NK-92 (cell line): Measurements from ENCODE around the gene MAP3K9.

ENCODE experiments used
- DNase-seq: peaks from one replicate; lab custom pipeline; 2025; ENCODE audit not compliant: unreplicated experiment; lab: John Stamatoyannopoulos, UW

MAP3K9 gene

GRCh38 chr14:70821584-70822529 lies 12.5 kb upstream of the MAP3K9 start:
- no peak for DNase-seq

- DNase-seq = no peak
These were observed 7.2 kb upstream of the MAP3K9 start for GRCh38 chr14:70816525-70816924.

DNA sequence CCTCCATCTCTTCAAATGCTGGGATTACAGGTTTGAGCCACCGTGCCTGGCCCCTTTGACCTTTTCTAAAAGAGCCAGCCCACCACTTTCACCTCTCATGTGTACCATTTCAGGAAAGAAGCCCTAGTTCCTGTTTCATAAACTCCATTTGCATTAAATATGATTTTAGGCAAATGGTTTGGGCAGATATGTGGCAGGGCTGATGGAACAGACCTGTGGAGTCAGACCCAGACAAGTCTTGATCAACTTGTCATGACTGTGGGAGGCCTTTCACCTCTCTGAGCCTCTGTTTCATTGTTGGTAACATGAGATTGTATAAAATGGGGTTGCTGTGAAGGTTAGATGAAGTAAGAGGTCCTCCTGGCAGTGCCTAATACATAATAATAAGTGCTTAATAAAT lies 5.2 kb upstream of the MAP3K9 start:
- DNase-seq = no peak

GRCh38 chr14:70812124-70812818 lies 3.0 kb upstream of the MAP3K9 start:
- no peak for DNase-seq

- DNase-seq = no peak
These were observed 2.3 kb upstream of the MAP3K9 start for GRCh38 chr14:70811578-70811977.

DNA sequence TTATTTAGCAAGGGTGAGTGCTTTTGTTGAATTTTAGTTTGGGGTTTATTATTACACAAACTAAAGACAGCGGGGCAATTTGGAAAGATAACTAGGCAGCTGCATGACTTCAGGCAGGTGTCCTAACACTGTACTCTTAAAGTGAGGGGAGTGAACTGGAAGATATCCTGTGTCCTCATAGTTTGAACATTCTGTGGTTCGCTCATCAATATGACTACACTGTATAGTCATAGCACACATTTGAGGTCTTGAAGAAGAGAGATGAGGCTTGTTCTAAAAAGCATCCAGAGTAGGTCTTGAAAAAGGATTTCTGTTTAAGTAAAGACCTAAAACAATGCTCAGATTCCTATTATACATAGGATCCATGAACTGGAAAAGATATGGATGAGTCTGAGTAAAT lies 1.7 kb upstream of the MAP3K9 start:
- no peak for DNase-seq

GRCh38 chr14:70810621-70811020 lies 1.3 kb upstream of the MAP3K9 start:
- no peak for DNase-seq

DNA sequence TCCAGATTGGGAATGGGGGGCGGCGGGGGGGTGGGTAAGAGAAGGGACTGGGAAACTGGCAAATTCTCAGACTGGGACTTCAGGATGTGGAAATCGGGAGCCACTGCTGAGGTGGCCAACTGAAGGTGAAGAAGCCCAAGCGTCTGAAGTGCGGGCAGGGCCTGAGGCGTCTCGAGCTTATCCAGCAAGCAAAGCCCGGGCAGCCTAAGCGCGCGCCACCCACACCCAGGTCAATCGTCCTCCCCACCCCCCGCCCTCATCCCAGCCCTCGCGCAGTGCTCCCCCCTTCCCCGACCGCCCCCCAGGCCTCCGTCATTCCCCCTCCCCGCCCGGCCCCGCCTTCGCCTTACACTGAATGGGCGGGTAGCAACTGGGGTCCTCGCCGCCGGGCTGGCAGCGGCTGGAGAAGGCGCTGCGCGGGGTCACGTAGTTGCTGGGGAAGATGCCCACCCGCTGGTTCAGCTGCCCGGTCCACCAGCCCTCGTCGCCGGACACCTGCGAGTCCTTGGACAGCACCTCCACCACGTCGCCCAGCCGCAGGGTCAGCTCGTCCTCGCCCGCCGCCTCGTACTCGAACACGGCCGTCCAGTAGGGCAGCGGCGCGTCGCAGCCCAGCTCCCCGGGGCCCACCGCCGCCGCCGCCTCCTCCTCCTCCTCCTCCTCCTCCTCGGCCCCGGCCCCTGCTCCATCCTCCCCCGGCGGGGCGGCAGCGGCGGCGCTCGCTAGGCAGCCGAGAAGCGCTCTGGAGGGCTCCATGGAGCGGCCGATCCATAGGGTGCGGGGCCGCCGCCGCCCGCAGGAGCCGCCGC lies 693 bp downstream of the MAP3K9 start:
- no peak for DNase-seq

- no peak for DNase-seq
These were observed 1.4 kb downstream of the MAP3K9 start for GRCh38 chr14:70807898-70808415.

DNA sequence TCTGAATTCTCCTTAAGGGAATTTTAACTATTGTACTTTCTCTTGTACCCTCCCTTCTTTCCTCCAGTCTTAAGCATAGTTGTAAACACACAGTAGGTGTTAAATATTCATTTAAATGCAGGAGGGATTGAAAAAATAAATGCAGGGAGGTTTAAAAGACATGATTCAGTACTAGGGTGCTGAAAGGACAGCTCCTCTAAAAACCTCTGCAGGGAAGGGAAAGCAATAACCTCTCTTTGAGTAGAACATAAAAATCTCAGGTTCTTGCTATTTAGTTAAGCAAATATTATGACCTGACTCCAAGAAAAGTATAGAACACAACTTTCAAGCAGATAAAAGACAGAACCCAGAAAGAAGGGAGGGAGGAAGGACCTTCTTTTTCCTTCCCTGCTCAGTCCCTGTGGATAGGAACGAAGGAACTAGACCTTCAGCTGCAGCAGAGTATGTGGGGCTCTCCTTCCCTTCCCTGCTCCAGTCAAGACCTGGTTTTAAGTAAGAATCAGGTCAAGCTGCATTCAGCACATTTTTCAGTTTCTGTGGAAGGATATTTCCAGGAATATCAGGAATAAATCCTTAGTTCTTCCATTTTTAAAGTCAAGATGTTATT lies 4.7 kb downstream of the MAP3K9 start:
- no peak for DNase-seq

DNA sequence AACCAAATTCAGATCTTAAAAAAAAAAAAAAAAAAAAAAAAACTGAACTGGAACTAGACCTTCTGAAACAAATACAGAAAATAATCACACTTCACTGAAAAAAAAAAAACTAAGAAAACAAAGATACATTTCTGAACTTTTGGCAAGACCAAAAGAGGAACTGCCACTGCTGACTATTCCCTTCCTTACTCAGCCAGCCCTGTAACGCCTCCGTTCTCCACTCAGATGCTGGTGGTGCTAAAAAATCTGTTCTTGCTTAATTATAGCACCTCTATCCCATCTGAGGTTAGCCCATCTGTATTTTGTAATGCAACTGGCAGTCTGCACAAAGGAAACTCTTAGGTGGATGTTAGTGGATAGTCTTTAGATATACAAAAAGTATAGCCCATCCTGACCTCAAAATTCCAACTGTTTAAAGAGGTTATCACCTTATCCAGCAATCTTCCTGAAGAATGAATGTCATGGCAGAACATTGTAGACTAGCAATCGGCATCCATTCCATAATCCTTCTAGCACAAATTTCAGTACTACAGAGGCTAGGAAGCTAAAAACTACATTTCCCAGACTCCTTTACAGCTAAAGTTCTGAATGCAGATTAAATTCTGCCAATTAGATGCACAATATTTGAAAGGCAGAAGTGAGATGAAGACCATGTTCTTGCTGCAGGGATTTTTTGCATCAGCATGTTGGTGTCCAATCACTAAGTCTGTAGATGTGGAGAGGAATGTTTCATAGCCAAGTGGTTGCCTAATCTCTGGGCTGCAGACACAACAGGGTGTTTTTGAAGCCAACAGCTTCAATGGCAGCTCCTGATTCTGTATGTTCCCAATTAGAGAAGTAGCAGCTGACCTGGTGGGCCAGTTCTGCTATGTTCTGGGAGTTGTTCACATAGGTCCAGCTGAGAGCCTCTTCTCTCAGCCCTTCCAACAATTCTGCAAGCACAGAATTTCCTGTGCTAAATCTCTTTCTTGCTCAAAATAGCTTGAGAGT lies 5.7 kb downstream of the MAP3K9 start:
- no peak for DNase-seq

DNA sequence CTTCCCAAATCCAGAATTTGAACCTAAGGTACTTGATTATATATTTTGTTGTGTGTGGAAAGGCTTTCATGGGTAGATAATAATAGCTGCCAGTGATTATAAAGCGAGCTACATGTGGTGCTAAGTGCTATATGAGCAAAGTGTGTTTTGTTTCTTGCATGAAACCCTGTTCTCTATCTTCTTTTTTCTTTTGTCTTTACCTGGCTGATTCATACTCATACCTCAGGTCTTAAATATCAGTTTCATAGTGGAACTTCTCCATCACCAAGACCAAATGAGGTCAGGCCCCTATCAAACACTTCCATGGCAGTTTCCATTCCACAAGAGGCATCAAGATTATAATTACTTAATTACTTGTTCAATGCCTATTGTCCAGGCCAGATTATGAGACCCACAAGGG lies 6.9 kb downstream of the MAP3K9 start:
- no peak for DNase-seq

GRCh38 chr14:70801836-70802235 lies 7.5 kb downstream of the MAP3K9 start:
- no peak for DNase-seq

DNA sequence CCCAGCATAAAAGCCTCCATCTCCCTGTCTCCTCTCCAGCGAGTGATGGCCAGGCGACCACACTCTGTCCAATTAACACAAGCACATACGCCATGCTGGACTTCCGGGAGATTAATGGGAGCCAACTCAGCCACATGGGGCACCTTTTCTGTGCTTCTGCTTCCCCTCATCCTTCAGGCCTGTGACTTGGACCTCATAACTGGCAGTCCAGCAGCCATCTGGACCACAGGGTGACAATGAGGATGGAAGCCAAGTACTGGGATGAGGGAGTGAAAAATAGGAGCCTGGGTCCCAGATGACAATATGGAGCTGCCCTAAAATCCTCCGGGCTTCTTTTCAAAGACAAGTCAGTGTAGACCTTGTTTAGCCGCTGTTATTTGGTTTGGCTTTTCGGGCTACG lies 12.8 kb downstream of the MAP3K9 start:
- no peak for DNase-seq

DNA sequence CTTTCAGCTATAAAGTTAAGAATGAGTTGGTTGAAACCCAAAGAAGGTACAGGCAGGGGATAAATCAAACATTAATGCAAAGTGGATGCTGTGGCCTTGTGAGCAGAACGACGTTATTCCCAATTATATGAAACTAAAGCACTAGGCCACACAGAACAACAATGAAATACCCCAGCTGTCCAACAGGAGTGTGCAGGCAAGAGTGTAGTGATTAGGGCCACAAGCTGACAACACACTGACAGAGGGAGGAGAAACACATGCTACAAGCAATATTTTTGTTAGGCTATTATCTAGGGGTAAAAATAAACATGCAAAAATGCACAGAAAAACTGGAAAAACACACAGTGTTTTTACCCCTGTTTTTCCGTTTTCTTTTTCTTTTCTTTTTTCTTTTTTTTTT lies 15.0 kb downstream of the MAP3K9 start:
- no peak for DNase-seq

DNA sequence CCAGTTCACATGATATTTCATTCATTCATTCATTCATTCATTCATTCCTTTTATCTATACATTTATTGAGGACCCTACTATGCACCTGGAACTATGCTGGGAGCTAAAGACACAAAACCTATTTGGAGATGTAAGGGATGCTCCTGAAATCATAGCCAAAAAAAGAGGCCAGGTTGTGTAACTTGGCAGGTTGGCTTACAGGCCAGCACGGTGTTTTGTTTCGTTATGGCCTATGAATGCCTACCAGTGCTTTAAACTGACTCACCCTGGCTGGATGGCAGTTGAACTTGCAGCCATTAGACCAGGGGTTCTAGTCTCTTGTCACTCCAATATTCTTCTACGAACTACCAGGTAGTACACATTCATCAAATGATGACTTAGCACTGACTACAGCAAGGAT lies 15.7 kb downstream of the MAP3K9 start:
- DNase-seq = no peak

DNA sequence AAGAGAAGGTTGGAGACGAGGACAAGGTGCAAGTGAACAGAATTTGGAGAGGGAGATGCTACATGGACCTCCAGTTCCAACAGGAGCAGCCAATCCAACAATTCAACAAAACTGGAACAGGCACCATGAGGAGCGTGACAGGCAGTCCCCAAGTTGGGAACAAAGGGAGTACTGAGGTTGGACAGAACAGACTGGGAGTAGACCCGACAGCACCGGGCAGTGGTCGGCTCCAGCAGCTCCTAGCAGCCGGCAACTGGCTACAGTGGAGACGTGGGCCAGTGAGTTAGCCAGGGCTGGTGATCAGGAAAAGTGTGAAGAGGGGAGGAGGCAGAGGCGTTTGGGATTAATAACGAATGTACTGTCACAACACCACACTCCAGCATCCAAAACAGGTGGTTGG lies 16.4 kb downstream of the MAP3K9 start:
- no peak for DNase-seq

DNA sequence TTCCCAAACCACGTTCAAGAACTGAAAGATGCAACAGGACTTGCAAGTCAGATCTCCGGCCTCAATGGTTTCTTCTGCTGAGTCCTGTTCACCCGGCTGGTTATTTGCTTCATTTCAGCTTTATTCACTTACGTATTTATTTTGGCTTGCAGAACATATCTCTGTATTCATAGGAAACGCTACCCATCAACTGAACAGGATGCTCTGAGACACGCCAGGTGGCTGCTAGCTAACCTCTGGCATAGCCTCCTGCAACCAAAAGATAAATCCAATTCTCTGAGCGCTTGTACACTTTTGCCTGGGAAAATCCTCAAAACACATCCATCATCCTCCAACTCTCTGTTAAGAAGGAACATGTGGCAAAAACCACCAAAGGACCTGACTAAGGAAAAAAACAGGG lies 17.3 kb downstream of the MAP3K9 start:
- DNase-seq = no peak

DNA sequence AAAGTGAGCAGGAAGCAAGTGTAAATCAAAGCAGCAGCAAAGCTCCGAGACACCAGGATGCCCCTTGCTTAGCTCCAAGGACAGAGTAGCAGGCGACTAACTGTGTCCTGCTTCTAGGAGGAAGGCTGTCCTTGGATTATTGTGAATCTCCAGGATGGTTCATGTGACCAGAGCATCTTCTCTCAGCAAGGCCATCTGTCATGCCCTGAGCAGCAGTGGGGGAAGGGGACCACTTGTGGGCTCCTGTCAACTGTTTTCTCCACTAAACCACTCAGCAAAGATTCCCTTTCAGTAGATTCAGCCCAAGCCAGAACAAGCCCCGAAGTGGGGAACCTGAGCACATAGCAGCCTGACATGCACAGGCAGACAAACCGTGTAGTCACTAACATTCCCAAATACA lies 19.4 kb downstream of the MAP3K9 start:
- DNase-seq = no peak

- DNase-seq = no peak
These were observed 20.0 kb downstream of the MAP3K9 start for GRCh38 chr14:70789361-70789760.
